ENCODE data around the gene NENF. TPM values are rescaled to one million over a fixed set of nuclear protein-coding genes. Genes with fewer than 3 reads are reported as not detected.
A peak's percentile ranks its signal among the peaks of the same experiment; 100 is the strongest.

Gene NENF
- total RNA-seq, 3 donors from 2014 or later: 26.4 to 29.3 (median 28.9) TPM

DNA sequence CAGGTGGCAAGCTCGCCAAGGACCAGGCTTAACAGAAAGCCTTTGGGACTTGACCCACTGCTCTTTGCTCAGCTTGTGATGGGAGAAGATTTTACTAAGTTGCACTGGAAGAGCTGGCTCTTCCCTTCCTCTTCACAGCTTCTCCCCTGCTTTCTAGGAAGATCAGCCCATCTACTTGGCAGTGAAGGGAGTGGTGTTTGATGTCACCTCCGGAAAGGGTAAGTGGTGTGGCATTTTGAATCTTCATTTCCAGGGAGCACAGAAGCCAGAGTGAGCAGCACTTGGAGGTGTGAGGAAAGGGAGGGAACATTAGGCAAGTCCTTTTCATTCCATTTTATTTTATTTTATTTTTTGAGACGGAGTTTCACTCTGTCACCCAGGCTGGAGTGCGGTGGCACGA, 9.7 kb downstream of the NENF start:
- ATAC-seq: no peak
- Mint-ChIP-seq H3K27me3 (ENCODE audit: low read depth) (no peaks in the 10 kb centered on the region), H3K36me3 (ENCODE audit: insufficient read depth) (peaks cover 6% of the 10 kb centered on the region), H3K4me3 (no peak overlapping the region), H3K4me1 (ENCODE audit: low read depth) (peaks cover 5% of the 10 kb centered on the region), H3K9me3 (no peaks in the 10 kb centered on the region)
- DNase-seq: no peak

- no peak overlapping the region for H3K4me3 Mint-ChIP-seq
- DNase-seq: no peak
- no peaks in the 10 kb centered on the region for H3K27me3 Mint-ChIP-seq (ENCODE audit: low read depth)
- no peak for ATAC-seq
- no peaks in the 10 kb centered on the region for H3K4me1 Mint-ChIP-seq (ENCODE audit: low read depth)
- H3K9me3 Mint-ChIP-seq: no peaks in the 10 kb centered on the region
- H3K36me3 Mint-ChIP-seq (ENCODE audit: insufficient read depth): peaks cover 6% of the 10 kb centered on the region
These were observed 13.6 kb downstream of the NENF start for GRCh38 chr1:212446333-212446732.

- H3K27me3 Mint-ChIP-seq (ENCODE audit: low read depth): no peaks in the 10 kb centered on the region
- H3K36me3 Mint-ChIP-seq (ENCODE audit: insufficient read depth): peaks cover 3% of the 10 kb centered on the region
- no peak for ATAC-seq
- H3K4me1 Mint-ChIP-seq (ENCODE audit: low read depth): no peaks in the 10 kb centered on the region
- DNase-seq: no peak
- no peaks in the 10 kb centered on the region for H3K9me3 Mint-ChIP-seq
- no peak overlapping the region for H3K4me3 Mint-ChIP-seq
These were observed 14.8 kb downstream of the NENF start for GRCh38 chr1:212447478-212447877.

GRCh38 chr1:212450331-212450881, 17.7 kb downstream of the NENF start:
- Mint-ChIP-seq H3K4me1 (ENCODE audit: low read depth) (no peaks in the 10 kb centered on the region), H3K4me3 (no peak overlapping the region), H3K36me3 (ENCODE audit: insufficient read depth) (peaks cover 3% of the 10 kb centered on the region), H3K9me3 (no peaks in the 10 kb centered on the region), H3K27me3 (ENCODE audit: low read depth) (no peaks in the 10 kb centered on the region)
- ATAC-seq (no peak), DNase-seq (no peak)

- Mint-ChIP-seq H3K9me3 (no peaks in the 10 kb centered on the region), H3K4me3 (no peak overlapping the region), H3K27me3 (ENCODE audit: low read depth) (no peaks in the 10 kb centered on the region)
These were observed 18.9 kb downstream of the NENF start for GRCh38 chr1:212451416-212452322.

DNA sequence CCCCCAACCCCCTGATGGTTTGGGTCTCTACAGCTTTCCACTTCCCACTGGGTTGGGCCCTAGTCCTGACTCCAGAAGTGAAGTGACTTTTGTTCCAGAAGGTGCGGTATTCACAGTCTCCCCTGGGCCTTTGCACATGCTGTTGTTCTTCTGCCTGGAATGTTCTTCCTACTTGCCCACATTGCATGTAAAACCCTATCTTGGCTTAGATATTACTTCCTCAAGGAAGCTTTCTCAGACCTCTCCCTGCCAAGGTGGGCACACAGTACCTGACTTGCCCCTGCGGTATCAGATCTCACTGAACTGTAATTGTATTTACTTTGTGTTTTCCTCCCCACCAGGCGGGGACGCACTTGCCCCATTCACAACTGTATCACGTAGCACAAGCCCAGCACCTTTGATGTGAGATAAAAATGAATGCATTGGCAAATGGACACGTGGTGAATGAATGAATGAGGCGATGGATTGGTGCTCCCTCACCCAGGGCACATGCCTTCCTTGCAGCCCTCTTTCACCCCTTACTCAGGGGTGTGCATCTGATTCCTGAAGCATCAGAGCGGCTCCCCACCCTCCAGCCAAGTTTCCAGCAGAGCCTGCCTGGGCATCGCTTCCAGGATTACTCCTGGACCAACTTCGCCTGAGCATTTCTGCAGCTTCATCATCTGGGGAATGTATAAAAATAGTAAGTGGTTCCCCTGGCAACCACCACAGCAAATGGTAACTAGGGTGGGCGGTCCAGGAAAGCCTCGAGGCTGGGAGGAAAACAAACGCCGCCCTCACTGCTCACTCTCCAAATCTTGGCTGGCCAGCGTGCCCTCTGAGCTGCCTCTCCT, 19.8 kb downstream of the NENF start:
- no peaks in the 10 kb centered on the region for H3K9me3 Mint-ChIP-seq
- no peaks in the 10 kb centered on the region for H3K27me3 Mint-ChIP-seq (ENCODE audit: low read depth)
- H3K4me1 Mint-ChIP-seq (ENCODE audit: low read depth): no peaks in the 10 kb centered on the region
- no peaks in the 10 kb centered on the region for H3K36me3 Mint-ChIP-seq (ENCODE audit: insufficient read depth)
- H3K4me3 Mint-ChIP-seq: no peak overlapping the region
- DNase-seq (no peak), ATAC-seq (no peak)

More at GRCh38 chr1:212451416-212452322, 18.9 kb downstream of the NENF start:
- Mint-ChIP-seq H3K4me1 (ENCODE audit: low read depth) (no peaks in the 10 kb centered on the region), H3K36me3 (ENCODE audit: insufficient read depth) (no peaks in the 10 kb centered on the region)
- ATAC-seq (no peak), DNase-seq (no peak)

DNA sequence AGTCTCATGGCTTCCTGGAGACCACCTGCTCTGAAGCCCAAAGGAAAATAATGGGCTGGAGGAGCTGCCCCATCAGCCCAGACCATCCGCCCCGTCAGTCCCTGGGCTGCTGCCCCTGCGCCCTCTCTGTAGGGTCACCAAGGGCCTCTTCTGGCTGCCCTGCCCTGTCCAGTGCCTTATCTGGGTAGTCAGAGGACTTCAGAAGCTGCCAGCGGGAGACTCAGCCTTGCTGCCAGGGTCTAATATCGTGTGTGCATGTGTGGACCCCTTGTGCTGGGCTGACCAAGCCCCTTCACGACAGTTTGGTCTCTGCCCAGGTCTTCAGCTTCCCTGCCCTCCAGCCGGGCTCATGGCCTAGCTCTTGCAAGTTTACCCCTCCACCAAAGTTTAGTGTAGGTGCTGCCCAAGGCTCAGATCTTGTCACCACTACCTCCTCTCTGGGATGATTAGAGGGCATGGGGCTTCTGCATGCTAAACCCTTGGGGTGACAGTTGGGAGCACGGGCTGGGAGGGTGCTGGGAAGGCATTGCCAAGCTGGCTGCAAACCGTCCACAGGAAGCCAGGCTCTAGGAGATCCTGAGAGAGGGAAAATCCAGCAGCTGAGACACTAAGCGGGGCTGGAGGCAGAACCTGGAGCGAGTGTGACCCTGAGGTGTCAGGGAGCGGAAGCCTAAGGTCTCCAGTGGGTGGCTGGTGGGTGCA, 20.6 kb downstream of the NENF start:
- no peak for ATAC-seq
- Mint-ChIP-seq H3K27me3 (ENCODE audit: low read depth) (no peaks in the 10 kb centered on the region), H3K4me3 (no peak overlapping the region), H3K36me3 (ENCODE audit: insufficient read depth) (no peaks in the 10 kb centered on the region), H3K9me3 (no peaks in the 10 kb centered on the region), H3K4me1 (ENCODE audit: low read depth) (no peaks in the 10 kb centered on the region)
- DNase-seq: no peak

GRCh38 chr1:212454741-212455140, 22.0 kb downstream of the NENF start:
- Mint-ChIP-seq H3K9me3 (no peaks in the 10 kb centered on the region), H3K4me1 (ENCODE audit: low read depth) (no peaks in the 10 kb centered on the region), H3K36me3 (ENCODE audit: insufficient read depth) (no peaks in the 10 kb centered on the region), H3K4me3 (no peak overlapping the region), H3K27me3 (ENCODE audit: low read depth) (no peaks in the 10 kb centered on the region)
- ATAC-seq (no peak), DNase-seq (no peak)

- no peaks in the 10 kb centered on the region for H3K27me3 Mint-ChIP-seq (ENCODE audit: low read depth)
- no peaks in the 10 kb centered on the region for H3K36me3 Mint-ChIP-seq (ENCODE audit: insufficient read depth)
- H3K9me3 Mint-ChIP-seq: no peaks in the 10 kb centered on the region
- no peak for DNase-seq
- H3K4me1 Mint-ChIP-seq (ENCODE audit: low read depth): no peaks in the 10 kb centered on the region
- no peak overlapping the region for H3K4me3 Mint-ChIP-seq
- ATAC-seq: no peak
These were observed 22.7 kb downstream of the NENF start for GRCh38 chr1:212455401-212455800.

- DNase-seq (peak; percentile 85), ATAC-seq (peak; percentile 78 to 83)
- no peaks in the 10 kb centered on the region for H3K4me1 Mint-ChIP-seq (ENCODE audit: low read depth)
These were observed 23.2 kb downstream of the NENF start for GRCh38 chr1:212455803-212456528.

DNA sequence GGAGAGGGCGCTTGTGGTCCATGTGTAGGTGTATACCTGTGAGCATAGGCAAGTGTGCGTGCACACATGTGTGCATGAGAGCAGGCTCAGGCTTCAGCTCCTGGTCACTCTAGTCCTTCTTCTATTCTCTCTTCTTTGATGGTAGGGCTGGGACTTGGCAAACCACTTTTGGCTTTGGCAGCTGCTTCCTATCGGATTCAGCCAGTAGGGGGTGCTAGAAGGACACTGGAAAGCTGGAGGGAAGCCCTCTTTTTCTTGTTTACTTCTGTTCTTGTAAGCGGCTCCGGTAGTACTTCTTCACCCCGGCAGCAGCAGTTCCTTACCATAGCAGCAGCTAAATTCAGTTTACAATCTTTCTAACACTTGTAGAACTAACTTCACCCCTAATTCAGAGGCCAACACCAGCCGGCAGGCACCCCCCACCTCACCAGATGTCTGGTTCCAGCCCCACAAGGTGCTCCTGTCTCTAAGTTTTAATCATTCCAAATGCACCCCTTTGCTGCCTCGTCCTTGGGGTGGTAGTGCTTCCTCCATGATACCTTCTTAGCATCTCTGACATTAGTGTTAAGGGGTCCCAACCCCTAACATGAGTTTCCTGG, 25.1 kb downstream of the NENF start:
- Mint-ChIP-seq H3K4me3 (no peak overlapping the region), H3K4me1 (ENCODE audit: low read depth) (no peaks in the 10 kb centered on the region), H3K27me3 (ENCODE audit: low read depth) (no peaks in the 10 kb centered on the region), H3K9me3 (no peaks in the 10 kb centered on the region), H3K36me3 (ENCODE audit: insufficient read depth) (no peaks in the 10 kb centered on the region)
- DNase-seq: peak; percentile 47
- no peak for ATAC-seq

More at GRCh38 chr1:212455803-212456528, 23.2 kb downstream of the NENF start:
- Mint-ChIP-seq H3K4me3 (no peak overlapping the region), H3K36me3 (ENCODE audit: insufficient read depth) (no peaks in the 10 kb centered on the region), H3K27me3 (ENCODE audit: low read depth) (no peaks in the 10 kb centered on the region), H3K9me3 (no peaks in the 10 kb centered on the region)

GRCh38 chr1:212458817-212459216, 26.1 kb downstream of the NENF start:
- Mint-ChIP-seq H3K9me3 (no peaks in the 10 kb centered on the region), H3K4me3 (no peak overlapping the region), H3K27me3 (ENCODE audit: low read depth) (no peaks in the 10 kb centered on the region), H3K4me1 (ENCODE audit: low read depth) (no peaks in the 10 kb centered on the region), H3K36me3 (ENCODE audit: insufficient read depth) (no peaks in the 10 kb centered on the region)
- ATAC-seq (peak; percentile 21 to 47), DNase-seq (no peak)

GRCh38 chr1:212459656-212460055, 26.9 kb downstream of the NENF start:
- Mint-ChIP-seq H3K27me3 (ENCODE audit: low read depth) (no peaks in the 10 kb centered on the region), H3K9me3 (no peaks in the 10 kb centered on the region), H3K4me3 (no peak overlapping the region), H3K4me1 (ENCODE audit: low read depth) (no peaks in the 10 kb centered on the region), H3K36me3 (ENCODE audit: insufficient read depth) (no peaks in the 10 kb centered on the region)
- ATAC-seq (no peak), DNase-seq (no peak)

Data from activated T-cell treated with anti-CD3 and anti-CD28 coated beads, Interleukin-2, amount 50 U/mL, for 4 hours (primary cell).